Fibroblast of lung (primary cell): ENCODE measurements around the gene USO1. TPM values are rescaled to one million over a fixed set of nuclear protein-coding genes. Genes with fewer than 3 reads are reported as not detected.
"Not testable (repeated sequence)": the region's sequence is repeated elsewhere in the genome, so short reads cannot be mapped to it uniquely, and the experiment has no call there.

Experiments
- DNase-seq, 2 donors: peaks; one replicate each; pipeline versions ENCODE4 v3.0.0 to v3.0.0-alpha.2; 2010; ENCODE audit warnings: low read depth in 2 of 2
- H2AFZ ChIP-seq: 2 replicates; pipeline ENCODE4 v1.5.1; 2012; ENCODE audit warnings: low read length, control low read depth, inconsistent platforms
- H3K27ac ChIP-seq: 2 replicates; pipeline ENCODE4 v1.5.1; 2011; ENCODE audit warnings: low read length, control low read depth; ENCODE audit not compliant: insufficient read depth
- H3K27me3 ChIP-seq: 2 replicates; pipeline ENCODE4 v1.5.1; 2011; ENCODE audit warnings: mild to moderate bottlenecking, low read length; ENCODE audit not compliant: control insufficient read depth, insufficient read depth
- H3K36me3 ChIP-seq: 2 replicates; pipeline ENCODE4 v1.5.1; 2011; ENCODE audit warnings: low read length; ENCODE audit not compliant: control insufficient read depth, insufficient read depth
- H3K4me1 ChIP-seq: 2 replicates; pipeline ENCODE4 v1.5.1; 2011; ENCODE audit warnings: low read length; ENCODE audit not compliant: control insufficient read depth, insufficient read depth; ENCODE audit errors: extremely low read depth
- H3K4me2 ChIP-seq: 2 replicates; pipeline ENCODE4 v1.5.1; 2011; ENCODE audit warnings: low read length, control low read depth; ENCODE audit not compliant: insufficient read depth; ENCODE audit errors: extremely low read depth
- H3K4me3 ChIP-seq, 4 experiments: fragments of 200-600 bp in 1 of 4; sonication (generic) in 1 of 4; replicated peaks in 1 of 4; 2 replicates each; pipeline ENCODE4 v1.5.1; 2011 to 2016; ENCODE audit warnings: low read length in 4 of 4, low read depth in 3 of 4, mild to moderate bottlenecking in 3 of 4, control low read depth in 2 of 4, inconsistent platforms in 1 of 4, mixed read lengths in 1 of 4; ENCODE audit not compliant: insufficient read depth in 1 of 4; ENCODE audit errors: control extremely low read depth in 1 of 4
- H3K79me2 ChIP-seq: 2 replicates; pipeline ENCODE4 v1.5.1; 2012; ENCODE audit warnings: mild to moderate bottlenecking, low read length, inconsistent platforms; ENCODE audit not compliant: control insufficient read depth, insufficient read depth
- H3K9ac ChIP-seq: 2 replicates; pipeline ENCODE4 v1.5.1; 2011; ENCODE audit warnings: mild to moderate bottlenecking, low read length, control low read depth; ENCODE audit not compliant: insufficient read depth
- H3K9me3 ChIP-seq: 2 replicates; pipeline ENCODE4 v1.5.1; 2012; ENCODE audit warnings: low read depth, low read length; ENCODE audit not compliant: control insufficient read depth, insufficient read depth
- H4K20me1 ChIP-seq: 2 replicates; pipeline ENCODE4 v1.5.1; 2011; ENCODE audit warnings: low read length; ENCODE audit not compliant: control insufficient read depth, insufficient read depth; ENCODE audit errors: extremely low read depth
- EZH2 ChIP-seq: IDR thresholded peaks from 2 replicates; pipeline ENCODE4 v1.5.1; 2012; ENCODE audit warnings: low read length, control low read depth, mild to moderate bottlenecking; ENCODE audit errors: missing control alignments
- polyA plus RNA-seq, 2 donors: library from polyadenylated mRNA; depleted of rRNA in 1 of 2; stranded (reverse) in 1 of 2; unstranded in 1 of 2; fragments of >200 nt; gene quantifications; 2 replicates each; pipeline ENCODE4 v1.2.1, GENCODE V29; 2011 to 2012; ENCODE audit warnings: missing spikeins in 1 of 2
- total RNA-seq: library from RNA; depleted of rRNA; stranded (reverse); fragments of >200 nt; gene quantifications from 2 replicates; pipeline ENCODE4 v1.2.1, GENCODE V29; 2014
- TF ChIP-seq, protein P1 (sequence below), 2 donors: IDR thresholded peaks in 1 of 2; conservative IDR thresholded peaks in 1 of 2; 1 replicate in 1 of 2; 2 replicates in 1 of 2; pipeline ENCODE4 v1.5.1; 2011 to 2012; ENCODE audit warnings: low read length in 2 of 2, control low read depth in 1 of 2, inconsistent platforms in 1 of 2, low read depth in 1 of 2, mild to moderate bottlenecking in 1 of 2

The USO1 gene
- total and polyA plus RNA-seq, 2 donors (not counting 1 experiment from before 2014, with no cell fraction given) = 123 to 130 TPM

DNA sequence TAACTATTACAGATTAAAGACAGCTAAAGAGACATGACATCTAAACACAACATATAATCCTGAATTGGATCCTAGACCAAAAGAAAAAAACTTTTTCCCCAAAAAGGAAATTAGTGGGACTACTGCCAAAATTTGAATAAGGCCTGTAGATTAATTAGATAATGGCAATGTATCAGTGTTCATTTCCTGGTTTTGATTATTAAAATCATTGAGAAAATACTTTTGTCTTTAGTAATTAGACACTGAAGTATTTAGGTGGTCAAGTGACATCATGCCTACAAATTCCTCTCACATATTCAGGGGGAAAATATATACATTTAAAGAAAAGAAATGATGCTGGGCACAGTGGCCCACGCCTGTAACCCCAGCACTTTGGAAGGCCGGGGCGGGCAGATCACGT, 10.4 kb upstream of the USO1 start:
- Histone ChIP-seq H3K9me3 (no peaks in the 10 kb centered on the region), H3K27ac (no peak overlapping the region), H3K36me3 (no peaks in the 10 kb centered on the region), H3K4me2 (no peak overlapping the region), H4K20me1 (no peaks in the 10 kb centered on the region), H3K79me2 (no peaks in the 10 kb centered on the region), H3K4me1 (peaks cover 14% of the 10 kb centered on the region), H3K9ac (no peak overlapping the region), H3K27me3 (no peaks in the 10 kb centered on the region), H3K4me3 (no peak overlapping the region), H2AFZ (no peak overlapping the region)
- no peak for TF ChIP-seq EZH2
- TF ChIP-seq, protein P1, sequence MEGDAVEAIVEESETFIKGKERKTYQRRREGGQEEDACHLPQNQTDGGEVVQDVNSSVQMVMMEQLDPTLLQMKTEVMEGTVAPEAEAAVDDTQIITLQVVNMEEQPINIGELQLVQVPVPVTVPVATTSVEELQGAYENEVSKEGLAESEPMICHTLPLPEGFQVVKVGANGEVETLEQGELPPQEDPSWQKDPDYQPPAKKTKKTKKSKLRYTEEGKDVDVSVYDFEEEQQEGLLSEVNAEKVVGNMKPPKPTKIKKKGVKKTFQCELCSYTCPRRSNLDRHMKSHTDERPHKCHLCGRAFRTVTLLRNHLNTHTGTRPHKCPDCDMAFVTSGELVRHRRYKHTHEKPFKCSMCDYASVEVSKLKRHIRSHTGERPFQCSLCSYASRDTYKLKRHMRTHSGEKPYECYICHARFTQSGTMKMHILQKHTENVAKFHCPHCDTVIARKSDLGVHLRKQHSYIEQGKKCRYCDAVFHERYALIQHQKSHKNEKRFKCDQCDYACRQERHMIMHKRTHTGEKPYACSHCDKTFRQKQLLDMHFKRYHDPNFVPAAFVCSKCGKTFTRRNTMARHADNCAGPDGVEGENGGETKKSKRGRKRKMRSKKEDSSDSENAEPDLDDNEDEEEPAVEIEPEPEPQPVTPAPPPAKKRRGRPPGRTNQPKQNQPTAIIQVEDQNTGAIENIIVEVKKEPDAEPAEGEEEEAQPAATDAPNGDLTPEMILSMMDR (conservative IDR thresholded peaks at IDR 0.05 in 1 of 2, IDR thresholded peaks at IDR 0.05 in 1 of 2; ENCODE audit: low read depth in 1 of 2, low read length in 2 of 2) = no peak
- DNase-seq = peak in 1 of 2 donors; percentile 18

DNA sequence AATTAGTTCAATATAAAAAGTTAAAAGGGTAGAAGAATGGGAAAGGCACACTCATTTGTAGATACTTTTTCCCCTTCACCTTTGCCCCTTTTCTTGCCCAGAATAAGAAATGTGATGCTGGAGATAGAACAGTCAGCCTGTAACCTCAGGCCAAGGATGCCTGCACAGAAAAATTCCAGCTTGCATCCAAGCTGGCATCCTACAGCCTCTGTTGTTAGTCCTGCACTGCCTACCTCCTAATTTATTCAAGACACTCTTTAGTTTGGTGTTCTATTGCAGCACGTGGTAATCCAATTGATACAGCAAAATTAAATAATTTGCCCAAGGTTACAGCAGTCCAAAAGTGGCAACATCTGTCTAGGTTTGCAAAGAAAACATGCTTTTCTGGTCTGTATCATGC, 9.7 kb upstream of the USO1 start:
- no peaks in the 10 kb centered on the region for H3K36me3 ChIP-seq
- no peak for TF ChIP-seq EZH2
- TF ChIP-seq, protein P1 (conservative IDR thresholded peaks at IDR 0.05 in 1 of 2, IDR thresholded peaks at IDR 0.05 in 1 of 2; ENCODE audit: low read depth in 1 of 2, low read length in 2 of 2) = no peak
- DNase-seq = no peak
- H3K4me2 ChIP-seq = peak overlapping the region; percentile 82
- H3K79me2 ChIP-seq = no peaks in the 10 kb centered on the region
- no peaks in the 10 kb centered on the region for H3K9me3 ChIP-seq
- H4K20me1 ChIP-seq = no peaks in the 10 kb centered on the region
- H3K4me1 ChIP-seq = peaks cover 14% of the 10 kb centered on the region
- peak overlapping the region in 1 of 4 experiments; percentile 36 for H3K4me3 ChIP-seq
- no peak overlapping the region for H3K9ac ChIP-seq
- no peak overlapping the region for H2AFZ ChIP-seq
- peak overlapping the region; percentile 44 for H3K27ac ChIP-seq
- H3K27me3 ChIP-seq = no peaks in the 10 kb centered on the region

DNA sequence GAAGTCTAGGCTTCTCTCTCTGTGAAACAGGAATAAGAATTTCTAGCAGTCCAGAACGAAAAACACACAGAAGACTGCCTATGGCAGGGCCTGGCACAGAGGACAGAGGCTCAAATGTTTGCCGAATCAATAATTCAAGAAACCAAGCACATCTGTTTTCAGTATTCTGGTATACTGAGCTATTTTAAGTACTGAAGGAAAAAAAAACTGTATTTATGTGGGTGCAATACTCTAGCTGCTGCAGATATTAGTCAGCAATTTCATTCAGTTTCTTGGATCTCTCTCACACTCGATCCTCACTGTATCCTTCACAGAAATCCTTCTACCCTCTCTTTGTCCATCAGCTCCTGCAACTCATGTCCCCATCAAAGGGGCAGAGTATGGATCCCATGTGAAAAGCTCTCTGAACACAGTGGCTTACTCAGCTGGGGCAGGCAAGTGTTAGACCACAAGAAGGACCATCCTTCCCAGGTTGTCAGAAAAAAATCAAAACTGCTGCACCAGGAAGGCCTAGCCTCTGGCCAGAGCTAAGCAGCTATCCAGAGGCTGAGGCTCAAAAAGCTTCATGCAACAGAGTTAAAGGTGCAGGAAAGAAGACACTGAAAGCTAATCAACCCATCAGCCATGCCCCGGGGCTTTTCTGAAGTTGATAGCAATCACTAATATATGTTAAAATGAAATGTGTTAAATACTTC, 9.1 kb upstream of the USO1 start:
- Histone ChIP-seq H3K4me2 (peak overlapping the region; percentile 82), H2AFZ (peak overlapping the region; percentile 70), H3K79me2 (no peaks in the 10 kb centered on the region), H3K9me3 (no peaks in the 10 kb centered on the region), H3K27me3 (no peaks in the 10 kb centered on the region), H3K27ac (peak overlapping the region; percentile 44), H3K4me1 (peaks cover 14% of the 10 kb centered on the region), H3K36me3 (no peaks in the 10 kb centered on the region), H4K20me1 (no peaks in the 10 kb centered on the region), H3K9ac (no peak overlapping the region), H3K4me3 (peak overlapping the region in 1 of 4 experiments; percentile 36)
- TF ChIP-seq, protein P1 (conservative IDR thresholded peaks at IDR 0.05 in 1 of 2, IDR thresholded peaks at IDR 0.05 in 1 of 2; ENCODE audit: low read depth in 1 of 2, low read length in 2 of 2) = no peak
- no peak for TF ChIP-seq EZH2
- DNase-seq = peak; percentile 53 to 64

DNA sequence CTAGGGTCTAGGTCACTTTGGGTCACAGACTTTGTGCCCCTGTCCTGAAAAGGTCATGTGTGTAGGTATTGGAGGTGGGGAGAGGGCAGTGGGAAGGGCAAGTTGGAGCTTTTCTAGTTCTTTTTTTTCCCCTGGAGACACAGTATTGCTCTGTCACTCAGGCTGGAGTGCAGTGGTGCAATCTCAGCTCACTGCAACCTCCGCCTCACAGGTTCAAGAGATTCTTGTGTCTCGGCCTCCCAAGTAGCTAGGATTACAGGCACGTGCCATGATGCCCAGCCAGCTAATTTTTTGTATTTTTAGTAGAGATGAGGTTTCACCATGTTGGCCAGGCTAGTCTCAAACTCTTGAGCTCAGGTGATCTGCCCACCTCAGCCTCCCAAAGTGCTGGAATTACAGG, 8.3 kb upstream of the USO1 start:
- not testable (repeated sequence) for H3K36me3 ChIP-seq, H2AFZ ChIP-seq, H3K9ac ChIP-seq, H3K4me3 ChIP-seq, H3K27me3 ChIP-seq, DNase-seq, H3K9me3 ChIP-seq, H3K27ac ChIP-seq, H3K4me2 ChIP-seq, H3K79me2 ChIP-seq, H4K20me1 ChIP-seq
- H3K4me1 ChIP-seq = peaks cover 14% of the 10 kb centered on the region
